GM12878 (cell line): ENCODE data around the gene BBOX1. TPM values are rescaled to one million over a fixed set of nuclear protein-coding genes. Genes with fewer than 3 reads are reported as not detected.

Experiments
- ATAC-seq: fragments of 200-7000 bp; cut with Tn5 transposase; 3 replicates; pipeline ENCODE4 v1.9.1; 2020; ENCODE audit warnings: mild to moderate bottlenecking, moderate library complexity
- BruUV-seq: library from RNA; stranded (reverse); fragments of 400-500 nt; replicated peaks from 2 replicates; lab custom pipeline; 2021; lab: Mats Ljungman, UMichigan
- CTCF ChIA-PET: fragments of 300-600 bp; sonication (Branson Sonifier 250); formaldehyde crosslinking; extraction: SDS; loops from one replicate; lab custom pipeline; 2021; ENCODE audit warnings: inconsistent platforms; lab: Yijun Ruan, JAX
- POLR2A ChIA-PET: fragments of 350-600 bp; formaldehyde crosslinking; extraction: SDS; loops from one replicate; lab custom pipeline; 2021; ENCODE audit warnings: inconsistent platforms; lab: Charles Lee
- RAD21 ChIA-PET: fragments of 300-600 bp; sonication (Branson Sonifier 250); formaldehyde crosslinking; loops from one replicate; lab custom pipeline; 2023; ENCODE audit warnings: antibody characterized with exemption; ENCODE audit not compliant: unreplicated experiment; lab: Charles Lee
- SMC1A ChIA-PET: fragments of 300-600 bp; sonication (Branson Sonifier 250); formaldehyde crosslinking; loops from one replicate; lab custom pipeline; 2023; ENCODE audit not compliant: unreplicated experiment, uncharacterized antibody; lab: Charles Lee
- DNase-seq: peaks from one replicate; pipeline ENCODE4 v3.0.0-alpha.2; 2011; ENCODE audit warnings: low read depth, low spot score
- FAIRE-seq: peaks from 3 replicates; lab custom pipeline; 2011; peaks lifted over from hg19 to GRCh38; lab: Jason Lieb, UNC
- H2AFZ ChIP-seq: 2 replicates; pipeline ENCODE4 v1.6.0; 2011; ENCODE audit warnings: low read depth, low read length, control low read depth; ENCODE audit not compliant: control insufficient read depth
- H3K27ac ChIP-seq: 2 replicates; pipeline ENCODE4 v1.5.1; 2011; ENCODE audit warnings: control low read depth; ENCODE audit not compliant: control insufficient read depth, insufficient read depth
- H3K27me3 ChIP-seq, 2 experiments: replicated peaks in 1 of 2; 2 replicates each; pipeline versions ENCODE4 v1.6.0 to v1.6.1; 2011; ENCODE audit warnings: low read length in 1 of 2; ENCODE audit not compliant: control insufficient read depth in 2 of 2, insufficient read depth in 2 of 2
- H3K36me3 ChIP-seq, 2 experiments: 2 replicates each; pipeline ENCODE4 v1.5.1; 2011; ENCODE audit warnings: low read length in 1 of 2; ENCODE audit not compliant: control insufficient read depth in 2 of 2, insufficient read depth in 2 of 2
- H3K4me1 ChIP-seq: 2 replicates; pipeline ENCODE4 v1.6.1; 2011; ENCODE audit warnings: mild to moderate bottlenecking, low read length, moderate library complexity, mixed read lengths; ENCODE audit not compliant: control insufficient read depth, insufficient read depth
- H3K4me2 ChIP-seq: 2 replicates; pipeline ENCODE4 v1.6.0; 2011; ENCODE audit warnings: control low read depth; ENCODE audit not compliant: control insufficient read depth, insufficient read depth
- H3K4me3 ChIP-seq: fragments of 200-600 bp; sonication (generic); 2 replicates; pipeline ENCODE4 v1.5.1; 2016
- H3K79me2 ChIP-seq: 2 replicates; pipeline ENCODE4 v1.6.0; 2011; ENCODE audit warnings: low read length; ENCODE audit not compliant: control insufficient read depth, insufficient read depth
- H3K9ac ChIP-seq: 2 replicates; pipeline ENCODE4 v1.8.0; 2011; ENCODE audit warnings: low read length, control low read depth, mixed read lengths; ENCODE audit not compliant: control insufficient read depth, insufficient read depth
- H3K9me3 ChIP-seq: replicated peaks from 3 replicates; pipeline ENCODE4 v1.5.1; 2011; ENCODE audit warnings: mild to moderate bottlenecking, low read length; ENCODE audit not compliant: control insufficient read depth, insufficient read depth
- H4K20me1 ChIP-seq: 2 replicates; pipeline ENCODE4 v1.6.0; 2011; ENCODE audit not compliant: control insufficient read depth, insufficient read depth
- EP300 ChIP-seq, 2 experiments: fragments of 150-350 bp in 1 of 2; IDR thresholded peaks; 2 replicates each; pipeline ENCODE4 v1.6.1; 2011 to 2012; ENCODE audit warnings: low read depth in 2 of 2, low read length in 2 of 2, borderline replicate concordance in 1 of 2, improper control_type of control experiment in 1 of 2, inconsistent platforms in 1 of 2; ENCODE audit not compliant: control insufficient read depth in 1 of 2
- IKZF1 ChIP-seq: fragments of 450-650 bp; conservative IDR thresholded peaks from 2 replicates; pipeline ENCODE4 v1.6.1; 2017; ENCODE audit warnings: antibody characterized with exemption, mild to moderate bottlenecking
- NR2C2 ChIP-seq: IDR thresholded peaks from 2 replicates; pipeline ENCODE4 v1.6.1; 2011; ENCODE audit warnings: borderline replicate concordance, low read depth; ENCODE audit not compliant: control insufficient read depth, insufficient read length
- PKNOX1 ChIP-seq: fragments of 450-650 bp; IDR thresholded peaks from 2 replicates; pipeline ENCODE4 v1.6.1; 2016; ENCODE audit warnings: mild to moderate bottlenecking
- POLR2AphosphoS2 ChIP-seq: IDR thresholded peaks from 2 replicates; pipeline ENCODE4 v1.6.1; 2011; ENCODE audit warnings: low read depth, mild to moderate bottlenecking, low read length, improper control_type of control experiment, moderate library complexity
- RAD21 ChIP-seq: IDR thresholded peaks from 2 replicates; pipeline ENCODE4 v1.6.1; 2011; ENCODE audit warnings: mild to moderate bottlenecking, low read depth, low read length, moderate library complexity; ENCODE audit not compliant: insufficient read depth
- SIX5 ChIP-seq: IDR thresholded peaks from 2 replicates; pipeline ENCODE4 v1.6.1; 2011; ENCODE audit warnings: mild to moderate bottlenecking, low read depth, low read length, moderate library complexity; ENCODE audit not compliant: severe bottlenecking
- SMAD1 ChIP-seq: fragments of 450-650 bp; IDR thresholded peaks from 2 replicates; pipeline ENCODE4 v1.6.1; 2018; ENCODE audit warnings: mild to moderate bottlenecking, low read depth; ENCODE audit not compliant: partially characterized antibody
- ZBTB4 ChIP-seq: fragments of 450-650 bp; formaldehyde crosslinking; IDR thresholded peaks from 2 replicates; pipeline ENCODE4 v1.4.0; 2022; ENCODE audit warnings: mild to moderate bottlenecking, moderate library complexity
- ZNF24 ChIP-seq: fragments of 450-650 bp; IDR thresholded peaks from 2 replicates; pipeline ENCODE4 v1.6.1; 2017; ENCODE audit warnings: antibody characterized with exemption, mild to moderate bottlenecking
- WGBS: methylation state at CpG from one replicate; pipeline ENCODE4 v1.1.6; 2016; ENCODE audit warnings: low lambda C conversion rate; ENCODE audit not compliant: insufficient replicate concordance, insufficient coverage; ENCODE audit errors: missing lambda C conversion rate; 5-methylcytosine and 5-hydroxymethylcytosine counted together
- in situ Hi-C: fragments of 300-500 bp; cut with MboI; formaldehyde crosslinking; loops from 9 replicates; pipeline ENCODE4 v1.14.3; 2018; ENCODE audit warnings: mixed read lengths
- intact Hi-C: fragments of 100-400 bp; cut with micrococcal nuclease; formaldehyde crosslinking; loops from one replicate; pipeline ENCODE4 v1.14.2; 2022; ENCODE audit not compliant: unreplicated experiment
- polyA plus RNA-seq, 11 experiments: library from polyadenylated mRNA; depleted of rRNA in 4 of 11; unstranded in 6 of 11; stranded (reverse) in 5 of 11; fragments of >200 nt; fragmentation: Nextera tagmentation in 4 of 11; fragmentation: Illumina TruSeq in 1 of 11; extraction: Ambion mirVana in 4 of 11; extraction: Trizol in 1 of 11; gene quantifications; 1 replicate in 1 of 11; 2 replicates in 10 of 11; pipeline versions ENCODE4 v1.2.1 to v1.2.3, GENCODE V29; 2011 to 2016; ENCODE audit warnings: inconsistent platforms in 2 of 11, missing spikeins in 2 of 11, low read depth in 1 of 11
- total RNA-seq, 4 experiments: library from RNA; depleted of rRNA in 3 of 4; stranded (reverse); fragments of >200 nt in 3 of 4; fragmentation: Illumina TruSeq in 1 of 4; extraction: Trizol in 1 of 4; gene quantifications; 2 replicates each; pipeline versions ENCODE4 v1.2.1 to v1.2.3, GENCODE V29; 2013 to 2021

Gene BBOX1
- total and polyA plus RNA-seq, 10 of the 15 experiments (the other 5 are each of a cell fraction or from before 2014, with no cell fraction given) = 3.5 TPM; not detected in 9

- TF ChIP-seq ZNF24 (no peak), IKZF1 (no peak), ZBTB4 (no peak), NR2C2 (no peak), EP300 (IDR thresholded peaks at IDR 0.05; ENCODE audit: borderline replicate concordance in 1 of 2, control insufficient read depth in 1 of 2, low read depth in 2 of 2, low read length in 2 of 2) (no peak), RAD21 (no peak), SMAD1 (no peak)
Observed at GRCh38 chr11:27025312-27025955, 15.2 kb upstream of the BBOX1 start (continued).

GRCh38 chr11:27025957-27026733 lies 14.5 kb upstream of the BBOX1 start:
- H3K27me3 ChIP-seq = no peaks in the 10 kb centered on the region
- no peaks in the 10 kb centered on the region for H4K20me1 ChIP-seq
- H3K9me3 ChIP-seq = no peaks in the 10 kb centered on the region
- BruUV-seq = no TSS peak
- POLR2A ChIA-PET = no interaction called here
- H3K79me2 ChIP-seq = no peaks in the 10 kb centered on the region
- no peak overlapping the region for H3K9ac ChIP-seq
- RAD21 ChIA-PET = no interaction called here
- no peak overlapping the region for H2AFZ ChIP-seq
- no peak for DNase-seq
- WGBS = 44% methylated on average over 8 of the region's 8 CpGs
- no peaks in the 10 kb centered on the region for H3K4me1 ChIP-seq
- no peak for FAIRE-seq
- TF ChIP-seq SIX5 = no peak
- no peak for TF ChIP-seq POLR2AphosphoS2
- no peak for TF ChIP-seq PKNOX1
- ATAC-seq = no peak
- H3K27ac ChIP-seq = no peak overlapping the region
- intact Hi-C loops (no loop called here), in situ Hi-C loops (no loop called here)
- no peak overlapping the region for H3K4me3 ChIP-seq
- H3K4me2 ChIP-seq = no peak overlapping the region
- H3K36me3 ChIP-seq = no peaks in the 10 kb centered on the region
- CTCF ChIA-PET = no interaction called here
- SMC1A ChIA-PET = no interaction called here
